Islet of Langerhans (tissue), 1 donor: ENCODE data around the gene SLC14A1.

Experiments used
- FAIRE-seq: peaks from one replicate; lab custom pipeline; 2011; peaks lifted over from hg19 to GRCh38; lab: Jason Lieb, UNC

Gene SLC14A1

DNA sequence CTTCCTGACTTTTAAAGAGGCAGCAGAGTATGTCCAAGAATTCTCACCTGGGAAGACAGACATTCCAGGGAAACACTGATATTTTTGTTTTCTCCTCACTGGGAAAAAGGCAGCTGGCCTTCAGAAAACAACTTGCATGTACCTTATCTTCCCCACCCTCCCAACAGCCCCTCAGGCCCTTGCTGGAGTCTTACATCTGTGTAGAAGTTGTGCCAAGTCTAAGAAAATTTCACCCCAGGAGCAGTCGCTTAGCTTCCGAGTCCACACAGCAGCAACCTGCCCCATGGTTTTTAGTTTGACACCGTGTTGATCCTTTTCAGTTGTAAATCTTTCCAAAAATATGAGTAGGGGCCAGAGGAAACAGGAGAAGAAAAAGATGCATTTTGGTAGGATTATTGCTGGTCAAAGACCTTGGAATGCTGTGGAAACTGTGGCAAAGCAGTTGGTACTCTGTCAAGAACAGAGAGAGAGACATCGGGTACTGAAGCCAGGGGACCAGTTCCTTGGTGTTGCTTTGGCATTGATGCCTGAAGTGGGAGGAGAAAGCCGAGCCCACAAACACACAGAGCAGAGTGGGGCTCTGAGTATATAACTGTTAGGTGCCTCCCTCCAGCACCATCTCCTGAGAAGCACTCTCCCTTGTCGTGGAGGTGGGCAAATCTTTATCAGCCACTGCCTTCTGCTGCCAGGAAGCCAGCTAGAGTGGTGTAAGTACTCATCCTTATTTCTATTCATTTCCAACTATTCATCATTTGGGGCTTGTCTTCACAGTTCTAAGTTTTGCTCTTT, at the start of gene SLC14A1:
Gene SLC14A1, plus strand, starts transcription at position 615 of the 789 bp plus-strand sequence. CDS start 6,140 bp downstream, outside the sequence.
- FAIRE-seq: no peak

DNA sequence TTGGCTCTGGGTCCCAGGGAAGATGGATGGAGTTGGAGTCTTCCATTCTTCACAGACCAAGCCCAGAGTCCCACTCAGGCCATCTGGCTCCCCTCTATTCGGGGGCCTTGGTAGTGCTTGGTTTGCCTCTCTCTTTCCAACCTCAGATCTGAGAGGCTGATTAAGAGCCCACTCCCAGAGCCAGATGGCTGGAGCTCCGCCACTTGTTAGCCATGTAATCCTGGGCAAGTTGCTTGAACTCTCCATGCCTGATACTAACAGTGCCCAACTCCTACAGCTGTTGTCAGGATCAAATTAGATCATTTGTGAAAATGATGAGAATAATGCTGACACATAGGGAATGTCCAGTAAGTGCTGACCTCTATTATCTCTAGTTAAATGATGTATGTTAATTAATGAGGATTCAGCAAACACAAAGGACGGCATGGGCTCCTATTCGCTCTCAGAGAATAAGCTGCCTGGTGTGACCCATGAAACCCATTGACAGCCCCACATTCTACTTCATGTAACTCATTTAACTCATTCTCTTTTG, 46.6 kb upstream of the SLC14A1 start:
- peak; percentile 89 for FAIRE-seq

DNA sequence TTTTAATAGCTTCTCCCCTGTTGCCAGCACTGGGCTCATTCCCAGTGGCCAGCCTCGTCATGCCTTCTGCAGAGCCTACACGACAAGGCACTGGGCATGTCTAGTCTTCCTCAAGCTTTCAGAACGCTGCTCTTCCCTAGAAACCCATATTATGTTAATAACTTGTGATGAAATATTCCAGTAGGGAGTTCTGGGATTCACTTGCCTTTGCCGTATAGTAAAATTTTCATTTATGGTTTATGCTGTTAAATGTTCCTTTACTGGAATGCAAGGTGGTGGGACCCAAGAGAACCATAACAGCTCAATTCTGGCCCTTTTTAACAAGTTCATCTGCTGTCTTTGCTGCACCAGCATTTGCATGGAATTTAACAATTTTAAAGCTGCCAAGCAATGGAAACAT, 45.5 kb upstream of the SLC14A1 start:
- FAIRE-seq: no peak

DNA sequence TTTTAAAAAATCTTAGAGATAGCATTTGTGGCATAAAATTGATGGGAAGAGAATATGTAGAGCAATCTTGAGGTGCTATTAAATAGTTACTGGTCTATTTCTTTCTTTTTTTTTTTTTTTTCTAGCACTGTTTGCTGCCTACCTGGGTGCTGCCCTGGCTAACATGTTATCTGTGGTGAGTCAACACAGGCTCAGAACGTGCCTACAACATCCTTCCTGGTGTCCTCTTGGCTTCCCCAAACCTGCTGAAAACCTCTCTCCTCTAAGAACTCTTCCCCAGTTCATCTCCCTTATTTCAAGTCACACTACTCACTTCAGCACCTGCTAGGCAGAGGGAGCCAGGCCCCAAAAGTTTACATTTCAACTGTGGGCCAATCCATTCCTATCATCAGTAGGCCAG, 45.1 kb upstream of the SLC14A1 start:
- FAIRE-seq: no peak

GRCh38 chr18:45680066-45680690, 43.8 kb upstream of the SLC14A1 start:
- FAIRE-seq: no peak

DNA sequence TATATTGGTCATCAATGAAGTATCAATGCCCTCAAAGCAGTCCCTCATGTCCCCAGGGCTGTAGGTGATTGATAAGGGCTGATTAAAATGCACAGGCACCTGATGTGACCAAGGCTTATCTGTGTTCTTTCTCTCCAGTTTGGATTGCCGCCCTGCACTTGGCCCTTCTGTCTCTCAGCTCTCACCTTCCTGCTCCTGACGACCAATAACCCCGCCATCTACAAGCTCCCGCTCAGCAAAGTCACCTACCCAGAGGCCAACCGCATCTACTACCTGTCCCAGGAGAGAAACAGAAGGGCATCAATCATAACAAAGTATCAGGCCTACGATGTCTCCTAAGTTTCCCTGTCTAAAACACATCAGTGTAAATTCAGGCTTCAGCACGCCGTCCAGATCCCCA, 41.8 kb upstream of the SLC14A1 start:
- FAIRE-seq: no peak

DNA sequence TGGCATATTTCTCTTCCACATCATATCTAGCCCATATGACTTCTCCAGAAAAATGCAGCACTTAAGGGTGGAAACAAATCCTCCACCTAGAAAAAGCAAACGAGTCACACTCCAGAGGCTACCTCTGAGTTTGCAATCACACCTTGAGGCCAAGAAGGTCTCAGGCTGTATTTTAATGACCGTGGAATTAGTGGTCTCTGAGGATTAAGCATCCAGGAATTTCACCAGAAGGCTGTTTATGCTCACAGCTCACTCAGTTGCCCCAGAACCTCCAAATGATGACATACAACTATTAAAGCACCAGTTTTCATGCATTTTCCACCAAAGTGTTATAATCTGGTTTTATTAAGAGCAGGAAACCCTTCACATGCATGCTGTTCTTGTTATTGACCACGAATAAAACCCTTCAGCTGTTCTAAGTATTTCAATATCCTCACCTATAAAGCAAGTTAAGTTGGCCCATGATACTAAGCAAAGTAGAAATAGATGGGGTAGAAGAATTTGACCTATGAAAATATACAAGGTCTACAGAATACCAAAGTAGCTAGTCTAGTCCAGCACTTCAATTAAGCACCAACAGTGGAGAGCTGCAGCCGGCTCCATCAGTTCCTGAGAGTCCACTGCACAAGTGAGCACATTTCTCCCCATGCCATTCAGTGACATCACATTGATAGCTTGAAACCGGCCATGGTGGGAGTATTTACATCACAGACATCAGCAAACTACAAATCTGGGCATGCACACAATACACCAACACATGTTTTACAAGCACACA, 39.5 kb upstream of the SLC14A1 start:
- FAIRE-seq: no peak

DNA sequence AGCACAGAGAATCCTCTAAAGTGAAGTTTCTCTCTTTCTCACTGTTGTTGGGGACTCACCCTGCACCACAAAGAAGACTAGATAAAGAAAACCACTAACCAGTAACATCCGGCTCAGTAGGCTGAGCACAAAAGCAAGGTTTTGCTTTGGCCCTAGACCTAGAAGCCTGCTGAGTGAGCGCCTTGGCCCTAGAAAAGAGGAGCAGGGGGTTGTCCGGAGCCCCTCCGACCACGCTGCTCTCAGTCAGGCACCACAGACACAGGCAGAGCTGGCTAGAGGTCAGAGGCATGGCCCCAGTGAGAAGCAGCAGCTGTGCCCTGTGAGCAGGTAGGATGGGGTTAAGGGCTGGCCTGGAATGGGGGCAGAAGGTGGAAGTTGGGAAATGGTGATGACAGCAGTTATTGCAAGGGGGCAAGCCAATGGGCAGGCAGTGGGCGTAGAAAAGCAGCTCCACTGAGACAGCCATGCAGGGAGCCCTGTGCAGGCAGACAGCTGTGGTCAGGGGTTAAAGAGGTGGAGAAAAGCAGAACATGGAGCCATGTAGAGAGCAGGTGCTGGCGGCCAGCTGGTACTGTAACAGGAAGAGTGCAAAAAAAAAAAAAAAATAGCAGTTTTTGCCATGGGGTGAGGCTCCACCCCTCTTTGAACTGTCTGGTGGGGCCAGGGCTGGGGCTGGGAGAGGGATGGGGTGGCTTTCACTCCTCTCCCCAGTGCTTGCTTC, 36.9 kb upstream of the SLC14A1 start:
- FAIRE-seq: no peak

- no peak for FAIRE-seq
Observed at GRCh38 chr18:45687621-45688020, 36.4 kb upstream of the SLC14A1 start.

DNA sequence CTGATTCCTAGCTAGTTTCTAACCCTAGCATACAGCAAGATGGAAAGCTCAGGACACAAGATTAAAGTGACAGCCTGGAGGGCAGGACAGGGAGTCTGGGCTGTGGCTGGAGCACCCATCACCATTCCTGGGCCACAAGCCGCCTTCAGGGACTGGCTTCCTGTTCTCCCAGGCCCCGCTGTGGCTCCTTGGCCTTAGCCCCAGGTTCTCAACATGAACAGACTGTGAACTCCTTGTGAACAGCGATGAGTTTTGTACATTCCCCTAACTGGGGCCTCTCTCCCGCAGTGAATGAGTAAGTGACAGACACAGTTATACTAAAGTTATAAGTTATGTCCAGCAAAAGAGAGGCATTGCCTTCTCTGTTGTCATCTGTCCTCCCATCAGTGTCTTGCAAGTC, 35.9 kb upstream of the SLC14A1 start:
- FAIRE-seq: no peak

DNA sequence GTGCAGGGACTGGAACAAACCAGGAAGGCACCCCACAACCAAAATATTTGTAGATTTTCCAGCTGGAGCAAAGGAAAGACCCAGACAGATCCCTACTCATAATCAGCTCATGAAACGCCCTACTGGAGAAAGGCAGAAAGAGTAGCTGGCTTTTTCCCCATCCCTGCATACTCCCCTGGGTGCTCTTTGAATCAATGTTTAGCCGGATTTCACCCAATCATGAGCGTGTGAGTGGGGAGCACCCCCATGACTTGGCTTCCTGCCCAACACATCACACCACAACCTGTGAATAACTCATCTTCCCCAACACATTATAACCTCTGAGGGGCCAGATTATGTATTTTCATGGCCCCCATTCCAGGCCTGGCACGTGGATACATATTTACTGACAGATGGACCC, 35.1 kb upstream of the SLC14A1 start:
- no peak for FAIRE-seq

- FAIRE-seq: no peak
Observed at GRCh38 chr18:45689396-45689795, 34.6 kb upstream of the SLC14A1 start.

DNA sequence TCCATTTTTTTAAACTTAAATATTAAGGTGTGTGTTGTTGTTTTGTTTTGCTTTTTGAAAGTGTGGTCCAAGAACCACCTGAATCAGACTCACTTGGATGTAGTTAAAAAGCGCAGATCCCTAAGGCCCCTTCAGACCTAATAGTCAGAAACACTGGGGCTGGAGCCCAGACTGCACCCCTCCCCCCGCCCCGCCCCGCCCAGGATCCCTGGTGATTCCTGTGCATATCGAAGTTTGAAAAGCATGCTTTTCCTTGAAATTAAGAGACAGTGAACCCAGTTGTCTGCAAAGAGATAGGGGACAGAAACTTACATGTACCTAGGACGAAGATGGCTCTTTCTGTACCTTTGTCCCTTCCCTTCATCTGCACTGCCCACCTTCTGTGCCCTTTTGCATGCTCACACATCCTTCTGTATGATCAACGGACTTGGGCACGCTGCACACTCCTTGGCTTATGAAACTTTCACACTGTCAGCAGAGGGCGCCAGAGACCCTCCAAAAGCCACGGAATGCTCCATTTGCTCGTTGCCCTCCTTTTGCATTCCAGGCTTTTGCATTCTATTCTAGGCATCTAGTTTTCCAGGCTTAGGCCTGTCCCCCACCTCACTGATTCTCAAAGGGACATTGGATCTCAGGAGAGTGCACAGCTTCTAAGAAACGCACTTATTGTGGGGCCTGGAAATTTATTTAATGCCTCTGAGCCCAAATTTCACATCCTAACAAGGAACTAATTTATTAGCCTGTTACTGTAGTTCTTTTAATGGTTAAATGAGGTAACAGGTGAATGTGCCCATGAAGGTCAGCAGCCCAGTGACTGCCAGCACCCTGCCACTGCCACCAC, 32.8 kb upstream of the SLC14A1 start:
- FAIRE-seq: no peak

DNA sequence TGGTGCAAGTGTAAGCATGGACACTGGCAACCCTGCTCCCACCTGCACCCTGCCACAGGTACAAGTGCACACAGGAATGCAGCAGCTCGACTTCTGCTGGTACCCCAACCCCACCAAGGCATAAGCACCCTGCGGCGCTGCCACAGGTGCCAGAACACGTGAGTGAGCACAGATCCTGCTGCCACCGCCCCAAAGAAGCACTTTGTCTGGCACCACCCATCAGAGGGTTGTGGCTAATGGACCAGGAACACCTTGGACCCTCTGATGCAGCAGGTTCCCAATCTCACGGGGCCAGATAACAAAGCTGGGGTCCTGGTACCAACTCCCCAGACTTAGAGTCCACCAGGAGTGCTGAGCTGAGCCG, 32.2 kb upstream of the SLC14A1 start:
- no peak for FAIRE-seq

- FAIRE-seq: no peak
Observed at GRCh38 chr18:45702708-45703265, 21.2 kb upstream of the SLC14A1 start.

DNA sequence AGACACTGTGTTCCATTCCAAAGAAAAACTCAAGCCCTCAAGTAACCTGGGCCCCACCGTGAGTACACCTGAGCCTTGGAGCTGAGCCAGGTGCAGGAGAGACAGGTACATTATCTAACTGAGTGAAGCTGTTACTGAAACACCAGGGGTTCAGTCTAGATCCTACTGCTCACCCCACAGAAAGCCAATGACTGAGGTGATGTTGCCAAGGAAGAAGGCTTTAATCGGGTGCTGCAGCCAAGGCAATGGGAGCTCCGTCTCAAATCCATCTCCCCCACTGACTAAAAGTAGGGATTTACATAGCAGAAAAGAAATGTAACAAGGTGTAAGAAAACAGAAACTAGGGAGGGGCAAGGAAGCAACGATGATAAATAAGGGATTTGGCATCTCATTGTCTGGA, 15.2 kb upstream of the SLC14A1 start:
- no peak for FAIRE-seq

GRCh38 chr18:45712061-45712460, 11.9 kb upstream of the SLC14A1 start:
- FAIRE-seq: no peak

DNA sequence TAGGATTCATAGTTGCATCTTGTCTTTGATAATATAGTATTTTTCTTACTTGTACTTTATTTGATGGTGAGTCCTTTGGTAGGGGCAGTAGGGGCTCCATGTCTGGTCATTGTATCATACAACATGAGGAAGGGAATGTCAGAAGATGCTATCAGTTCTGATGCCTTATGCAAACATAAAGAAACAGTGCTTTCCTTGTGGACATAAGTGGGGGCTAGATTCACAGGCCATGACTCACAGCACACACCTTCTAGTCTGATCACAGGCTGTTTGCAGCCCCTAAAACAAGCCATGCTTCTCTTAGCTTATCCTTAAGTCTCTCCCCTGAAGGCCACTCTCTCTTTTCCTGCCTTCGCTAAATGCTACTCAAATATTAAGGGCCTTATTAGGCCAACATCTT, 10.7 kb upstream of the SLC14A1 start:
- no peak for FAIRE-seq

DNA sequence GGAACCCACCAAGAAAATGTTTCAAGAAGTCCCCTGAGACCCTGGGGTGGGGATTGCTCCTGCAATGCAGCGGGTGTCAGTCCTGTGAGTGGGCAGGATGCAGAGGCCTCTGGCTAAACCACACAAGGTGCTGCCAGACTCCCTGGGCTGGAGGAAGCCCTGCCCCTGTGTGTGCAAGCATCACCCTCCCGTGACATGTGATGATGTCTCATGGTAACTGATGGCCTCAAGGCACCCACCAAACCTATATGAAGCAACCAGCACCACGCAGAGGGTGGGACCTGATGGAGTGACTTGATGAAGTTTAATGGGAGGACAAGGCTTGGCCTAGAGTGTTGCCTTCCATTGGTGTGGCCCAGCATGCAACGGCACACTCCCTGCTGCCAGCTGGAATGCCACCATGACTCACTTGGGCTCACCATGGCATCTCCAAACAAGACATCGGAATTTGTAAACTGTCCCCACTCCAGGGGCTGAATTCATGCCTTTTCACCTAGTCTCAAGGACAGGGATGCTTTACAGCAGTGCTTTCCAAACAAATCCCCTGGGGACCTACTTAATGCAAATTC, 8.7 kb upstream of the SLC14A1 start:
- FAIRE-seq: no peak

GRCh38 chr18:45719106-45719505, 4.9 kb upstream of the SLC14A1 start:
- no peak for FAIRE-seq

DNA sequence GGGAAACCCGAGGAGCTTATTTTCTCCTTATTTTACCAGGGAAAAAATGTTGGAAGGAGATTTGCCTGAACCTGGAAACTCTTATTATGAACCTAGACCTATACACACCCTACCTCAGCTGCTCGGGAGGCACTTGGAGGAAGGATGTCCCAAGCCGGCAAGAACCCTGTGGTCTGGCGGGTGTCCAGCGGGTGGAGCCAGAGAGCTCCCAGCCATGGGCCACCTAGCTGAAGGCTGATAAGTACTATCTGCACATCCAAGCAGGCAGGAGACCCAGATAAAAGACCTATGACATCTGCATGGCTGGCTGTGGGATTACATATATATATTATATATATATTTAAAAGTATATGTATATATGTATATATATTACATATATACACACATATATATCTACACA, 1.1 kb upstream of the SLC14A1 start:
- no peak for FAIRE-seq
